Colonic mucosa (tissue), 4 donors: ENCODE data around the gene CEP192. TPM values are rescaled to one million over a fixed set of nuclear protein-coding genes. Genes with fewer than 3 reads are reported as not detected.

Experiments
- DNase-seq: peaks from one replicate; pipeline ENCODE4 v3.0.0-alpha.2; 2020
- H3K27ac ChIP-seq: fragments of 200-600 bp; one replicate; pipeline ENCODE4 v1.8.0; 2021
- H3K27me3 ChIP-seq: fragments of 200-600 bp; one replicate; pipeline ENCODE4 v1.8.0; 2021
- H3K36me3 ChIP-seq: fragments of 200-600 bp; one replicate; pipeline ENCODE4 v1.8.0; 2021
- H3K4me1 ChIP-seq: fragments of 200-600 bp; one replicate; pipeline ENCODE4 v1.8.0; 2021; ENCODE audit warnings: mild to moderate bottlenecking
- H3K4me3 ChIP-seq: fragments of 200-600 bp; one replicate; pipeline ENCODE4 v1.8.0; 2021
- H3K9ac ChIP-seq, 2 donors: one replicate each; pipeline ENCODE4 v1.7.0; 2013; ENCODE audit warnings: control low read depth in 2 of 2, low read depth in 2 of 2, low read length in 2 of 2
- H3K9me3 ChIP-seq: fragments of 200-600 bp; one replicate; pipeline ENCODE4 v1.8.0; 2021
- CTCF ChIP-seq: fragments of 200-600 bp; IDR thresholded peaks from one replicate; pipeline ENCODE4 v1.8.0; 2022; ENCODE audit warnings: antibody characterized with exemption, mild to moderate bottlenecking
- intact Hi-C: fragments of 100-400 bp; cut with DNase I; formaldehyde crosslinking; loops from one replicate; pipeline ENCODE4 v1.14.1; 2022
- total RNA-seq, 2 donors: library from RNA; stranded (reverse); fragmentation: NEBNext Ultra II Directional in 1 of 2; extraction: Animal tissue kit (Norgen Biotek cat#: 25700) in 1 of 2; gene quantifications; one replicate each; pipeline ENCODE4 v1.2.1, GENCODE V29; 2021
- donor health status: healthy.
- donor health status: DM: no; HTN: no; CAD: no.
- donor health status: DM: no; HTN: no; CAD: no.

The CEP192 gene
- total RNA-seq, 2 donors from 2014 or later, result 23.7 to 26.9 TPM

GRCh38 chr18:13136904-13137669, 145.9 kb downstream of the CEP192 start:
- TF ChIP-seq CTCF, result no peak
- peak; percentile 37 for DNase-seq
- Histone ChIP-seq H3K9ac (peak overlapping the region; percentile 86 to 92), H3K4me1 (no peaks in the 10 kb centered on the region), H3K4me3 (peak overlapping the region; percentile 69), H3K36me3 (no peaks in the 10 kb centered on the region), H3K9me3 (no peaks in the 10 kb centered on the region), H3K27ac (peak overlapping the region; percentile 83), H3K27me3 (no peaks in the 10 kb centered on the region)
- intact Hi-C loops, result no loop called here

GRCh38 chr18:13137670-13138419, 146.7 kb downstream of the CEP192 start:
- intact Hi-C loops, result no loop called here
- TF ChIP-seq CTCF, result no peak
- H3K4me3 ChIP-seq, result peak overlapping the region; percentile 69
- peak; percentile 90 for DNase-seq
- H3K4me1 ChIP-seq, result no peaks in the 10 kb centered on the region
- peak overlapping the region; percentile 83 for H3K27ac ChIP-seq
- peak overlapping the region; percentile 86 to 92 for H3K9ac ChIP-seq
- H3K9me3 ChIP-seq, result no peaks in the 10 kb centered on the region
- no peaks in the 10 kb centered on the region for H3K36me3 ChIP-seq
- H3K27me3 ChIP-seq, result no peaks in the 10 kb centered on the region

GRCh38 chr18:13138420-13139139, 147.4 kb downstream of the CEP192 start:
- no peaks in the 10 kb centered on the region for H3K4me1 ChIP-seq
- no peaks in the 10 kb centered on the region for H3K27me3 ChIP-seq
- intact Hi-C loops, result no loop called here
- H3K4me3 ChIP-seq, result no peak overlapping the region
- DNase-seq, result no peak
- H3K9me3 ChIP-seq, result no peaks in the 10 kb centered on the region
- TF ChIP-seq CTCF, result no peak
- peak overlapping the region; percentile 83 for H3K27ac ChIP-seq
- H3K9ac ChIP-seq, result peak overlapping the region in 1 of 2 donors; percentile 14
- H3K36me3 ChIP-seq, result no peaks in the 10 kb centered on the region

- intact Hi-C loops, result no loop called here
- no peak for DNase-seq
- TF ChIP-seq CTCF, result no peak
These were observed 148.8 kb downstream of the CEP192 start for GRCh38 chr18:13139885-13140450.

GRCh38 chr18:13141209-13141608, 150.0 kb downstream of the CEP192 start:
- Histone ChIP-seq H3K27me3 (no peaks in the 10 kb centered on the region), H3K27ac (no peak overlapping the region), H3K36me3 (no peaks in the 10 kb centered on the region), H3K9ac (no peak overlapping the region), H3K9me3 (peaks cover 5% of the 10 kb centered on the region), H3K4me3 (no peak overlapping the region), H3K4me1 (no peaks in the 10 kb centered on the region)
- TF ChIP-seq CTCF, result no peak
- no peak for DNase-seq
- intact Hi-C loops, result no loop called here

More at GRCh38 chr18:13139885-13140450, 148.8 kb downstream of the CEP192 start:
- Histone ChIP-seq H3K4me1 (no peaks in the 10 kb centered on the region), H3K4me3 (no peak overlapping the region), H3K9me3 (peaks cover 5% of the 10 kb centered on the region), H3K36me3 (no peaks in the 10 kb centered on the region), H3K27ac (no peak overlapping the region), H3K9ac (no peak overlapping the region), H3K27me3 (no peaks in the 10 kb centered on the region)
